GM13976 (cell line): ENCODE measurements around the gene SIGLEC10.
"Not testable (repeated sequence)": the region's sequence is repeated elsewhere in the genome, so short reads cannot be mapped to it uniquely, and the experiment has no call there.

ENCODE experiments used
- DNase-seq: peaks from one replicate; pipeline ENCODE4 v3.0.0; 2012; ENCODE audit warnings: low spot score
- in situ Hi-C: fragments of 300-500 bp; cut with MboI; formaldehyde crosslinking; loops from one replicate; pipeline ENCODE4 v1.12.0; 2022; ENCODE audit warnings: low sequenced_read_pairs, mixed read lengths, inconsistent platforms; ENCODE audit not compliant: unreplicated experiment
- TF ChIP-seq, protein P1 (sequence below): IDR thresholded peaks from 2 replicates; pipeline ENCODE4 v1.5.1; 2012; ENCODE audit warnings: borderline replicate concordance, mild to moderate bottlenecking; ENCODE audit not compliant: insufficient read depth; ENCODE audit errors: extremely low read depth, missing control alignments, control extremely low read depth

SIGLEC10 gene

DNA sequence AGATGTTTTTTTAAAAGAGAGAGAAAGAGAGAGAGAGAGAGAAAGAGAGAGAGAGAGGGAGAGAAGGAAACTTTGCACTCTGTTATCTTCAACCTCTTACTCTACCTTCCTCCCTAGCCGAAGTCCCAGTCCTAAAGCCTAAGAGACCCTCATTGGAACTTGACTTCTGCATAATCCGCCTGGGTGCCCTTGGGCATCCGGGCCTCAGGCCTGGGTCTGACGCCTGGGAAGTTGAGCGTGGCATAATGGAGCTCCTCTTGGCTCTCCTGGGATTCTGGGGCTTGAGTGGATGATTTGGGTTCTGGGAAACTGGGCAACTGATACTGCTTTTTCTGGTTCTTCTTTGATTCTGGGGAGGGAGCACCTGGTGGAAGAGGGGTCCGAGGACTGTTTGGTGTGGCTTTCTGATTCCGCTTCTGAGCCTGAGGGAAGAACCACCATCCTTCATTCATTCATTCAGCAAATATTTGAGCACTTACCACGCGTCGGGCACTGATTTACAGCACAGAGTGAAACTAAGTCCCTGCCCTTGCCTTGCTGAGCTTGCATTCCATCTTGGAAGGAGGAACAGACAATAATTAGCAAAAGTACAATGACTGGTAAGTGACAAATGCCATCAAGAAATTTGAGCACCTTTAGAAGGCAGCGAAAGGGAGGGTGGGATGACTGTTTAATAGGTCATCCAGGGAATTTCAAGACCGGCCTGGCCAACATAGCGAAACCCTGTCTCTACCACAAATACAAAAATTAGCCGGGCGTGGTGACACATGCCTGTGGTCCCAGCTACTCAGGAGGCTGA lies 6.3 kb downstream of the SIGLEC10 start:
- in situ Hi-C loops = no loop called here
- no peak for DNase-seq

DNA sequence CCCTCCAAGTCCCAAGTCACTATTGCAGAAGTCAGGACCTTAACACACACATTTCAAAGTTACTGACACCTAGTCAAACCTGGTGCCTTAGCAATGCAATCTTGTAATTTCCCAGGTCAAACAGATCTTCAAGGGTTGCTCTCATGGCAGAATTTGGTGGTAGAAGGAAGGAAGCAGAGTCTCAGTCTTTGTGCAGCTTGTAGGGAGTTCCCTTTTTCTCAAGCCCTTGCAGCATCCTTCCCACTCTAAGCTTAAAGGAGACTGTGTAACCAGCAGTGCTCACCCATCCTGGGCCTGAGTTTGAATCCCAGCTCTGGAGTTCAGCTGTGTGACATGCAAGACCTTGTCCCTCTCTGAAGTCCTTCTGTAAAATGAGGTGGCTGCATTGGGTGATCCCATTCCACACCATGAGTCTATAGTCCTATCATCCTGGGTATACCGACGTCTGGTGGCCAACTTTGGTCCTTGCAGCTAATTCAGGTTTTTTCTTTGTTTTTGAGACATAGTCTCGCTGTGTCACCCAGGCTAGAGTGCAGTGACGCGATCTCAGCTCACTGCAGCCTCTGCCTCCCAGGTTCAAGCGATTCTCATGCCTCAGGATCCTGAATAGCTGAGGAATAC lies 9.8 kb downstream of the SIGLEC10 start:
- DNase-seq = peak; percentile 63
- TF ChIP-seq, protein P1, sequence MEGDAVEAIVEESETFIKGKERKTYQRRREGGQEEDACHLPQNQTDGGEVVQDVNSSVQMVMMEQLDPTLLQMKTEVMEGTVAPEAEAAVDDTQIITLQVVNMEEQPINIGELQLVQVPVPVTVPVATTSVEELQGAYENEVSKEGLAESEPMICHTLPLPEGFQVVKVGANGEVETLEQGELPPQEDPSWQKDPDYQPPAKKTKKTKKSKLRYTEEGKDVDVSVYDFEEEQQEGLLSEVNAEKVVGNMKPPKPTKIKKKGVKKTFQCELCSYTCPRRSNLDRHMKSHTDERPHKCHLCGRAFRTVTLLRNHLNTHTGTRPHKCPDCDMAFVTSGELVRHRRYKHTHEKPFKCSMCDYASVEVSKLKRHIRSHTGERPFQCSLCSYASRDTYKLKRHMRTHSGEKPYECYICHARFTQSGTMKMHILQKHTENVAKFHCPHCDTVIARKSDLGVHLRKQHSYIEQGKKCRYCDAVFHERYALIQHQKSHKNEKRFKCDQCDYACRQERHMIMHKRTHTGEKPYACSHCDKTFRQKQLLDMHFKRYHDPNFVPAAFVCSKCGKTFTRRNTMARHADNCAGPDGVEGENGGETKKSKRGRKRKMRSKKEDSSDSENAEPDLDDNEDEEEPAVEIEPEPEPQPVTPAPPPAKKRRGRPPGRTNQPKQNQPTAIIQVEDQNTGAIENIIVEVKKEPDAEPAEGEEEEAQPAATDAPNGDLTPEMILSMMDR = peak; percentile 51
- in situ Hi-C loops = no loop called here

More for the DNA sequence above, 6.3 kb downstream of the SIGLEC10 start:
- TF ChIP-seq, protein P1 = no peak

DNA sequence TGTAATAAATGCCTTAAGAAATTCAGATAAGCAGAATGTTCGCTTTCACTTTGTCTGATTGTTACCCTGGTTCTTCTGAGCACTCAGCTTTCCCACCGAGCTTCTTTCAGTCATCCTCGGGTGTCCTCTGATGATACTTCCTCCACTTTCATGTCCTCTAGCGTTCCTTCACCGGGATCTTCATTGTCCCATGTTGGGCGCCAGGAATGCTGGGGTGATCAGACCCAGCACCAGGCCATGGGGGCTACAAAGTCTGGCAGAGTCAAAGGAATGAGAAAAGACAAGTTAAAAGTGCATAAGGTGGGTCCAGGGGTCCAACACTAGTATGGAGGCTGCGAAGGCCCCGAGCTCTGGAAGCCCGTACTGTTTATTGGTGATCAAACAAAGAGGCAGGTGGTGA lies 15.3 kb downstream of the SIGLEC10 start:
- in situ Hi-C loops = no loop called here
- TF ChIP-seq, protein P1 = no peak
- no peak for DNase-seq

DNA sequence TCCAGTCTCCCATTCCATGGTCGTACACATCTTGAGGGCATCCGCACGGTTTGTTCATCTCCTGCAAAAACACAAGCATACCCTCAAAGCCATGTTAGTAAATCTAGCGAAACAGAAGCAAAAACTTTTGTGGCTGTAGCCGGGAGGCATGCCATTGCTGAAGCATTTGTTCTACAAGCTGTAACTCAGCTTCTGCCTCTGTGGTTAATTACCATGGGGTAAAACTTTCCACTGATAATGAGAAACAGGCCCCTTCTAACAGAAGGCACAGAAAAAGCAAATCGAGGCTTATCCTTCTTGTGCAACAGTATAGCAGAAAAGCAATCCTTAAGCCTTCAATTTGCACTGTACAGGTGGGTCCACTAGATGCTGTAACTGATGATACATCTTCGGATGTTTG lies 17.5 kb downstream of the SIGLEC10 start:
- DNase-seq, in situ Hi-C loops: not testable (repeated sequence)

DNA sequence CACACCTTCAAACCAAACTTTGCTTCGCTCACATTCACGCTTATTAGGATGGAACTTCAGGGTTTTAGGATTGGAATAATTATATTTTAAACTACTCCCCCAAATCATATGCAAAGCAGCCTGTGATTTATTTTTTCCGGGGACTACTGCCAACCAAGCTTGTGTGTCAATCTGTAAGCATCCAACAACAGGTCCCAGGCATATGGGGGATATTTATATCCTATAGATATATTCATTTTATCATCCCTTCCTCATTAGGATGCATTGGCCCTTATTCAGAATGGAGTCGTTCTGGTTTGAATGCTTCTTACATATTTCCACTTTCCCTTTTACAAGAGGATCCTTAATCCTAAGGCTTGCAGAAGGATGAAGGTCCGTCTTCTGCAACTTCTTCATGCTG lies 18.2 kb downstream of the SIGLEC10 start:
- in situ Hi-C loops = no loop called here
- DNase-seq = no peak
- TF ChIP-seq, protein P1 = no peak

DNA sequence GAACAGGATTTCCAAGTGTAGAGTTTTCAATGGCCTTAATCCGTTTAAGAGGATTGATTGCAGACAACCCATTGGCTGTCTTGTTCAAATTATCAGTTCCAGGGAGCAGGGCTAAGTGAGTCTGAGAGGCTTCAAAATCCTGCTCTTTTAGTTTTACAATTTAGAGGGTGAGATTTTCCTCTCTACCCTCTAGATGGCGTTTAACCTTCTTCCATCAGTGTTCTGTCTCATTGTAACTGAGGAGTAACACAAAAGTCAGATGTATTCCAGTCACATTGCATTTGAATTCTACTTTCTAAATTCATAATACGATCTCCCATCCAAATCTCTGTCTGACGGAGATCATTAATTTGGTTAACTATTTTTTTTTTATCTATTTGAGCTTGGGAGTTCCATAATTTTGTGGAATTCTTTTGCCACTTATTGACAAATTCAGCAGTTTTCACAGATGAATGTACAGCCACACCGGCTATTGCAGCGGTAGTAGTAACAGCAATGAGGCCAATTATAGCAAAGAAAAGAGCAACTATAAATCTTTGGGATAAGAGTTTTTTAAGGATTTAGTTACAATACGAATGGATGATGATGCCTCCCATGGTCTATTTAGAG lies 19.2 kb downstream of the SIGLEC10 start:
- TF ChIP-seq, protein P1 = peak; percentile 44
- in situ Hi-C loops = no loop called here
- DNase-seq = no peak

DNA sequence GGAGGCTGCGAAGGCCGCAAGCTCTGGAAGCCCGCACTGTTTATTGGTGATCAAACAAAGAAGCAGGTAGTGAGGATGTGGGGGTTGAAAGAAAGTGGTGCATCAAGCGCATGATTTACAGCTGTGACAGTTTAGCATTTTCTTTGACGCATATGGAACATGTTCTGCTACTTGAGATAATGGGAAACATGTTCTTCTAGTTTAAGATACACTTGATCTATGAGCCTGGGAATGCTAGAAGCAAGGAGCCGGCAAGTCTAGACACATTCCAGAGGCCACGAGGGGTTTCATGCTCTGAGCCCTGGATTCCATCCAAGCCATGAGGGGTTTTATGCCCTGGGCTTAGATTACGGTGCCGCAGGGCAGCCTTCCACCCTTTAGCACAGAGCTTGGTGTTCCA lies 20.0 kb downstream of the SIGLEC10 start:
- in situ Hi-C loops = not testable (repeated sequence)

More for the DNA sequence above, 20.0 kb downstream of the SIGLEC10 start:
- DNase-seq = not testable (repeated sequence)
